Suprapubic skin (tissue), 3 donors: ENCODE data around the gene C19orf81.

ENCODE experiments used
- EP300 ChIP-seq: sonication (generic); formaldehyde crosslinking; IDR thresholded peaks from one replicate; pipeline ENCODE4 v1.6.1; 2017; ENCODE audit warnings: antibody characterized with exemption
- POLR2A ChIP-seq, 2 donors: fragments of 450-650 bp; IDR thresholded peaks; one replicate each; pipeline ENCODE4 v1.6.1; 2017; ENCODE audit warnings: antibody characterized with exemption in 2 of 2, mild to moderate bottlenecking in 2 of 2, moderate library complexity in 2 of 2
- TF ChIP-seq, protein P1 (sequence below), 2 donors: fragments of 200-600 bp in 1 of 2; fragments of 450-650 bp in 1 of 2; sonication (generic) in 1 of 2; IDR thresholded peaks; one replicate each; pipeline ENCODE4 v1.5.1; 2016 to 2019; ENCODE audit warnings: antibody characterized with exemption in 2 of 2, mild to moderate bottlenecking in 1 of 2, moderate library complexity in 1 of 2

DNA sequence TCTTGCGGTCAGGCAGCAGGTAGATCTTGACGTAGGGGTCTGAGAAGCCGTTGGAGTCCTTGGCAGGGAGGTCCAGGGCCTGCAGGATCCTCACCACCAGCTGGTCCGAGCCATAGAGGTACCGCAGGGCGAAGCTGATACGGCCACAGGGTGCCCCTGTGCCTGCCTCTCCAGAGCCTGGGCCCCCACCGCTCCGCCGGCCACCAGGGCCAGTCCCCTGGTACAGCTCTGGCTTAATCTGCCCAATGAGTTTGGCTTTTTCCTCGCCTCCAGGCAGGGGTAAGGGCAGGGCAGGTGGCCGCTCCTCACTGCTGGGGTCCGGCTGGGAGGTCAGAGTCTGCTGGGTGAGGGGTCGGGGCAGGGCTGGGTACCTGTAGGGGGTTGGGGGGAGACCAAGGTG, 19.4 kb upstream of the C19orf81 start:
- TF ChIP-seq, protein P1, sequence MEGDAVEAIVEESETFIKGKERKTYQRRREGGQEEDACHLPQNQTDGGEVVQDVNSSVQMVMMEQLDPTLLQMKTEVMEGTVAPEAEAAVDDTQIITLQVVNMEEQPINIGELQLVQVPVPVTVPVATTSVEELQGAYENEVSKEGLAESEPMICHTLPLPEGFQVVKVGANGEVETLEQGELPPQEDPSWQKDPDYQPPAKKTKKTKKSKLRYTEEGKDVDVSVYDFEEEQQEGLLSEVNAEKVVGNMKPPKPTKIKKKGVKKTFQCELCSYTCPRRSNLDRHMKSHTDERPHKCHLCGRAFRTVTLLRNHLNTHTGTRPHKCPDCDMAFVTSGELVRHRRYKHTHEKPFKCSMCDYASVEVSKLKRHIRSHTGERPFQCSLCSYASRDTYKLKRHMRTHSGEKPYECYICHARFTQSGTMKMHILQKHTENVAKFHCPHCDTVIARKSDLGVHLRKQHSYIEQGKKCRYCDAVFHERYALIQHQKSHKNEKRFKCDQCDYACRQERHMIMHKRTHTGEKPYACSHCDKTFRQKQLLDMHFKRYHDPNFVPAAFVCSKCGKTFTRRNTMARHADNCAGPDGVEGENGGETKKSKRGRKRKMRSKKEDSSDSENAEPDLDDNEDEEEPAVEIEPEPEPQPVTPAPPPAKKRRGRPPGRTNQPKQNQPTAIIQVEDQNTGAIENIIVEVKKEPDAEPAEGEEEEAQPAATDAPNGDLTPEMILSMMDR (IDR thresholded peaks at IDR 0.05) = no peak
- TF ChIP-seq POLR2A (IDR thresholded peaks at IDR 0.05) (no peak), EP300 (no peak)
